HG03039 (cell line): ENCODE results near the gene TMEM183A.

Experiments used
- ATAC-seq: cut with Tn5 transposase; IDR thresholded peaks from one replicate; pipeline ENCODE4 v1.9.1; 2021; ENCODE audit warnings: mild to moderate bottlenecking, moderate library complexity; ENCODE audit not compliant: unreplicated experiment

Gene TMEM183A

GRCh38 chr1:203028067-203028783 lies 21.1 kb downstream of the TMEM183A start:
- no peak for ATAC-seq

- ATAC-seq = no peak
Measured at GRCh38 chr1:203028784-203029553, 21.8 kb downstream of the TMEM183A start.

DNA sequence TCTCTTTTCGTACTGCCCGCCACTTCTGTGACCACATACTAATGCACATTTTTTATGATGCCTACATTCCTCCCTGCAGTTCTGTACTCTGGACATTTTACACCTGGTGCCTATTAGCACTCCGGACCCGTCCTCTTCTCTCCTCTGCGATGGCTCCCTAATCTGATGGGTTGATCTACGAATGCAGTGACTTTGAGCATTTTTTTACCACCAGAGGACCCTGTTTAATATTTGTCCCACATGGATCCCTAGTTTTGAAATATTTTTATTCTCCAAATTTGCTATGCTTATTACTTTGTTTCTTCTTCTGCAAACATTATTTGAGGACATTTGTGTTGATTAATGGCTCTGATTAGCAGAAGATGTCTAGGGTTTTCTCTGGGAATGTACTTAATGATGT lies 24.3 kb downstream of the TMEM183A start:
- no peak for ATAC-seq

DNA sequence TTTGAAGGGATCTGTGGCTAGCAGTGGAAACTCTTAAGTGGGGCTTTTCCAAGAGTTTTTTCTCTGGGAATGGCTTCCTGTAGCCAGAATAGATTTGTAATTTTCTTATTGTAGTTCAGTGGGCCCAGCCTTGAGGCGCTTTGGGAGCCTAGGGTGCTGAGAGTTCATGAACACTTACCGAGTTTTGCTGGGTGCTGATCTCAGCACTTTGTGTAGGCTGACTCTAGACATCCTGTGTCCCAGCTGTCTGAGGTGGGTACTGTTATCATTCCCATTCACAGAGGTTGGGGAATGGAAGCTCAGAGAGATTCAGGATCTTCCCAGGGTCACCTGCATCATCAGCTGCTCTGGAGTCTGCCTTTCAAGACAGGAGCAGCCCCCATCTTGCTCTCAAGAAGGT lies 26.1 kb downstream of the TMEM183A start:
- no peak for ATAC-seq

DNA sequence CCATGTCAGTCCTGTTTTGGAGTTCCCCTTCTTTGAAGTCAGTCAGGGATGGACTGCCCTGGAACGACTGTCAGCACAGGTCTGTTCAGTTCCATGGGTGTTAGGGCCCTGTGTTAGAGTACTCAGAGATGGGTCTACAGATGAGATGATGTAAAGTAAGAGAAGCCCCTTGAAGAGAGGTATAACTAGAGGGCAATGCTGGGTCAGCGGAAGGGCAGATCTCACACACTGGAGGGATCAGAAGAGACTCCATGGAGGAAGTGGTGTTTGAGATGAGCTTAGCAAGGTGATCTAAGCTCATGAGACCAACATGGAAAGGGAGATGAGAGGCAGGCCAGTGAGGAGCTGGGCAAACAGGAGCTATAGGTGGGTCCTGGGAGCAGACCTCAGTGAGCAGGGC lies 26.7 kb downstream of the TMEM183A start:
- no peak for ATAC-seq

DNA sequence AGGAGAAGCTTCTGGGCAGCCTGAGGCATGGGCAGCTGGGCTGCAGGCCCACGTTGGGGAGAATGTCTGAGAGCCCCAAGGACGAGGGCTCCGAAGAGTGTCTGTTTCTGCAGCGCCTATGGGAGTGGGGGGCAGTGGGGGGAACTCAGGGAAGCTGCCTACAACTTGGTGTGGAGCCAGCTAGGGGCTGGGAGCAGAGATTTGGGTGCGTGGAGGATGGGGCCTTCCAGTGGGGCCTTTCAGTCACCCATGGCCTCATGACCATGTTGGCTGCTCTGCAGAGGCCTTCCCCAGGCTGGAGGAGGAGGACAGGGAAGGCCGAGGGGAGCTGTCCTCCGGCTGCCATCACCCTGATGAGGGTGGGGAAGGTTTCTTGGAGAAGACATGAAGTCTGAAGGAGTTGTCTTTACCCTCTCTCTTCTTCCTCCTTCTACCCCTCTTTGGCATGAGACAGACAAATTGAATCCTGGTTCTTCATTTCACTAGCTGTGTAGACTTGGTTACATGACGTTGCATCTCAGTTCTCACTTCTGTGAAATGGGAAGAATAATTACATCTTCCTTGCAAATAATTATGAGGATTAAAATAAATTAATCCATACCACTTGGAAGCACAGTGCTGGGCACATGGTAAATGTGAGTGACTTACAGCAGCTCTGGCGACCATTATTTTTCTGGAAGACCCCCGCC lies 27.4 kb downstream of the TMEM183A start:
- ATAC-seq = no peak

GRCh38 chr1:203035111-203036000 lies 28.2 kb downstream of the TMEM183A start:
- ATAC-seq = no peak

- no peak for ATAC-seq
Measured at GRCh38 chr1:203036135-203036534, 29.0 kb downstream of the TMEM183A start.

DNA sequence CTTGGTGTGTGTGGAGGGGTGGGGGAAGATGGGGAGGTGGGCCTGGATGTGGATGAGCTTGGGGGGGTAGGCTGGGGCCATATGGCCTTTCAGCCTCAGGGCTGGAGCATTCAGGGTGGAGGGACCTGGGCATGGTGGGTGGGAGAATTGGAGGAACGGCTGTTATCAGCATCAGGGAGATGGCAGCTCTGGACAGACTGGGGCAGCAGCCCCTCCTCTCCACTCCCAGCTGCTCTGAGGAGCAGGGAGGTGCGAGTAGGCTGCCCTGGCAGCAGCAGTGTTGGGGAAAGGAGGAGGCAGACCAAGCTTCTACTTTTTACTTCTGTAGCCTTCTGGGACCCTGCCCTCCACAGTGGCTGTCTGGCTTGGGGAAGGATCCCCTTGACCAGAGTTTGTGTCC lies 29.4 kb downstream of the TMEM183A start:
- no peak for ATAC-seq

- no peak for ATAC-seq
Measured at GRCh38 chr1:203037509-203038190, 30.5 kb downstream of the TMEM183A start.

- no peak for ATAC-seq
Measured at GRCh38 chr1:203038217-203038741, 31.1 kb downstream of the TMEM183A start.

- no peak for ATAC-seq
Measured at GRCh38 chr1:203038891-203039608, 31.9 kb downstream of the TMEM183A start.

GRCh38 chr1:203039609-203040512 lies 32.7 kb downstream of the TMEM183A start:
- ATAC-seq = no peak

GRCh38 chr1:203040513-203041275 lies 33.5 kb downstream of the TMEM183A start:
- no peak for ATAC-seq

DNA sequence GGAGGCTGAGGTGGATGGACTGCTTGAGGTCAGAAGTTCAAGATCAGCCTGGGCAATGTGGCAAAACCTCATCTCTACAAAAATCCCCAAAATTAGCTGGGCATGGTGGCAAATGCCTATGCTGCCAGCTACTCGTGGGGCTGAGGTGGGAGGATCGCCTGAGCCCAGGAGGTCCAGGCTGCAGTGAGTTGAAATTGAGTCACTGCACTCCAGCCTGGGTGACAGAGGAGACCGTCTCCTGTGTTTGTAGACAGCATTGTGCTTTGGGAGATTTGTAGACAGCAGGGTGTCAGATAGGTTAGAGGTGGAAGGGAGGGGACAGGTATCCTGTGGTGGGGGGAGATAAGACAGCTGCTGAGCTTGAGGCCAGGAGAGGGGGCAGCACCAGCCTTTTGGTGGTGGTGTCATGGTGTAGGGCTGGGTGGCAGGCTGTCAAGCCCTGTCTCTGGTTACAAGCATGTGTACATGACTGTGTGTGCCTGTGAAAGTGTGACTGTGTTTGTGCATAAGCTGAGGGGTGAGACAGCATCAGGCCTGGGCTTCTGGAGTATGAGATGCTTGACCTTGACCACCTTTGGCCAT lies 34.3 kb downstream of the TMEM183A start:
- no peak for ATAC-seq

GRCh38 chr1:203043830-203044545 lies 36.8 kb downstream of the TMEM183A start:
- ATAC-seq = no peak
